Anterior cingulate cortex (tissue), 58 donors: Measurements from ENCODE around the gene LIPE.
A peak's percentile ranks its signal among the peaks of the same experiment; 100 is the strongest.

Experiments used
- DNase-seq, 58 donors: peaks; one replicate each; lab custom pipeline; 2025; lab: John Stamatoyannopoulos, UW

The LIPE gene

DNA sequence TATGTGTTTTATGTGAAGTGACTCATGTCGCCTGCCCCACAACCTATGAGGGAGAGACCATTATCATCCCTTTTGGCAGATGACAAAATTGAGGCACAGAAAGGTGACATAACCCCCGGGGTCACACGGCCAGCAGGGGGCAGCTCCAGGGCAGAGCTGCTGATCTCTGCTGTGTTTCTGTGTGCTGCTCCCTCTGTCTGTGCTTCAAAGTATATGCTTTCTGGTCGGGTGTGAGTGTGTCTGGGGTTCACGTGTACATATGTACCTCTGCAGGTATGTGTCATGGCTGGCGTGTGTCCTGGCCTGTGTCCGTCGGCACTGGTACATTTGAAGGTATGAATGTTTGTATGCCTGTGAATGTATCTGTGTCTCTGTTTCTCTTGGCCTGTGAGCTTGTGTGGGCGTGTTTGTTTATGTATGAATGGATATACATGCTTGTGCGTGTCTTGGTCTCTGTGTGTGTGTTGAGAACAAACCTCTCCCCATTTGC, 7.1 kb downstream of the LIPE start:
- DNase-seq = peak in 8 of 58 donors; percentile 10 to 50 (median 24)

GRCh38 chr19:42419309-42419708, 7.9 kb downstream of the LIPE start:
- no peak for DNase-seq

- DNase-seq = peak in 49 of 58 donors; percentile 14 to 91 (median 70)
These were observed 14.5 kb downstream of the LIPE start for GRCh38 chr19:42412661-42413076.

- peak in 50 of 58 donors; percentile 13 to 91 (median 70) for DNase-seq
These were observed 15.0 kb downstream of the LIPE start for GRCh38 chr19:42412227-42412626.

- no peak for DNase-seq
These were observed 15.5 kb downstream of the LIPE start for GRCh38 chr19:42411581-42412178.

DNA sequence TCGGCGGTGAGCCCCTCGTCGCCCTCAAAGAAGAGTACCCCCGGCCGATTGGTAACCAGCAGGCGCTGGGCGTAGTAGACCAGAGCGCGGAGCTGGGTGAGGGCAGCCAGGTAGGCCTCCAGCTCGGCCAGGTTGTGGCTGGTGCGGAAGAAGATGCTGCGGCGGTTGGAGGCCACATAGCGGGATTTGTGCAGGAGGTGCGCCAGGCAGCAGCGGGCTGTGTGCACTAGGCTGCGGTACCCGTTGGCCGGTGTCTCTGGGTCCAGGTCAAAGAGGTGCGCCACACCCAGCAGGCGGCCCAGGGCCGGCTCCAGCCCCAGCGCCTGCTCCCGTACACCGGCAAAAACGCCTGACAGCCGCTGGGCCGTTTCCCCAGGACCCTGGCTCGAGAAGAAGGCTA, 16.8 kb downstream of the LIPE start:
- DNase-seq = no peak

DNA sequence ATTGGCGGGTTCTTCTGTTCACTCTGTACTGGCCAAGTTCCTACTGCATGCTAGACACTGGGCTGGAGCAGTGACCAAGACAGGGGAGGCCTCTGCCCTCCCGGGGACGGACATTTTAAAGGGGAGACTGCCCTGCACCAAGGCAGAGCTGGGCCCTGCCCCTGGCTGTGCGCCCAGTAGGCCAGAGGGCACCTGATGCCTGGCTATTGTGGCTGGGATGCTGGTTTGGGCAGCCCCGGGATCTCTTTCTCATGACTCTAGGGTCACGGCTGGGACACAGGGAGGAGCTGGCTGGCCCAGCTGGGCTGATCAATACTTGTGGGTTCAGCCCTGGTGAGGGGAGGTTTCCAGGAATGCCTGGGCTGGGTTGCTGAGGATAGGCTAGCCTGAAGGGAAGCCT, 17.7 kb downstream of the LIPE start:
- DNase-seq = peak in 5 of 58 donors; percentile 10 to 31 (median 22)

DNA sequence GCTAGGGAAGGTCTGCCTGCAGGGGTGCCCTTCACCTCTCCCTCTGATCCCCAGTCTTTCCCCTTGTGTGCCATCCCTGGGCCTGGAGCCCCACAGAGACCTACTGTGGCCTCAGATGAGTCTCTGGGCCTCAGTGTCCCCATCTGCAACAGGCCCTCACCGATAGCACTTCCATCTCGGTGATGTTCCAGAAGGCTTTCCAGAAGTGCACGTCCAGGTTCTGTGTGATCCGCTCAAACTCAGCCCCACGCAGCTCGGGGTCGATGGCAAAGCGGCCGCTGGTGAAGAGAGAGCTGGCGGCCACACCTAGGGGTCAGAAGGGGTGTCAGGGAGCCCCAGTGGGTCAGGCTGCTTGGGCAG, 19.4 kb downstream of the LIPE start:
- DNase-seq = no peak

DNA sequence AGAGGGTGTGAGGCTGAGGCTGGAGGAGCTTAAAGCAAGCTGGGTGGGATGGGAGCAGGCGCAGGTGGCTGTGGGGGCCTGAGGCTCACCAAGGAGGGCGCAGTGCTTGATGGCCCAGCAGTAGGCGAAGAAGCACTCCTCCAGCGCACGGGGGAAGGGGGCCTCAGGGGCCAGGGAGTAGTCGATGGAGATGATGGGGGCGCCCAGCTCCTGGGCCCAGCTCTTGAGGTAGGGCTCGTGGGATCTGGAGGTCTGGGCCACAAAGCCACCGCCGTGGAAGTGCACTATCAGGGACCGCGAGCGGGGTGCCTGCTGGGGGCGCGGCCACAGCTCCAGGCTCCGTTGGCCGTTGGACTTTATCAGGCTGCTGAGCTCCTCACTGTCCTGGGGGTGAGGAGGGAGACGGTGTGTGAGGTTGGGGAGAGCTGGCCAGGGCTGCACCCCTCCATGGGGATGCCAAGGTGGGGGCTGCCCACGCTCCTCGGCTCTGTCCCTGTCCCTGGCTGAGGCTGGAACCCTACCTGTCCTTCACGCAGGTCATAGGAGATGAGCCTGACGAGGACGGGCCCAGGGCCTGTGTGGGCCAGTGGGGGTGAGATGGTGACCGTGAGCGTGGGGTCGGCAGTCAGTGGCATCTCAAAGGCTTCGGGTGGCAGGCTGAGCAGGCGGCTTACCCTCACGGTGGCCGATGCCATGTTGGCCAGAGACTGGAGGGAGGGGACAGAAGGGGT, 19.9 kb downstream of the LIPE start:
- no peak for DNase-seq

DNA sequence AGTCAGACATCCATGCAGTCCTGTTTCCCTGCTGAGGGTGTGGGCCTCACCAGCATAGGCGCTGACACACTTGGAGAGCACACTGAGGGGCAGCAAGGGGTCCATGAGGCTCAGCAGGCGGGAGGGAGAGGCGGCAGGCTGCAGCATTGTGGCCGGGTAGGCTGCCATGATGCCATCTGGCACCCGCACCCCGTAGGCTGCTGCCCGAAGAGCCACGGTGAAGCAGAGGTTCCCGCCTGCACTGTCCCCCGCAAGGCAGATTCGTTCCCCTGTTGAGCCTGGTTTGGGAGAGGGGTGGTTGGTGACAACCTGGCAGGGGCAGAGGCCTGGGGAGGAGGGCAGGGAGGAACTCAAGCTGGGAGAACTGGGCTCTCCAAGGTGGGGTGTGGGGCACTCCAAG, 21.1 kb downstream of the LIPE start:
- DNase-seq = no peak

DNA sequence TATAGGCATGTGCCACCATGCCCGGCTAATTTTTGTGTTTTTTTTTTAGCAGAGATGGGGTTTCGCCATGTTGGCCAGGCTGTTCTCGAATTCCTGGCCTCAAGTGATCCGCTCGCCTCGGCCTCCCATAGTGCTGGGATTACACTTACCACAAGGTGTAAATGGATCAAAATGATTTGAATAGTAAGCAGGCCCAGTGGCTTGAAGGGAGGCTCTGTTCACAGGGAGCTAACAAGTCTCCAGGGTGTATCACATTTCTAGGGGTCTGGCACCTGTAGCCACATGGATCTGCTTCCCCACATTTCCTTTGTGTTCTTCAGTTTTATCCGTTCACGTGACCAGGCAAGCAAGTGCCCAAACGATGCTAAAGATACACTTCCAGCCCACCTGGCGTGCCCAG, 23.6 kb downstream of the LIPE start:
- no peak for DNase-seq

DNA sequence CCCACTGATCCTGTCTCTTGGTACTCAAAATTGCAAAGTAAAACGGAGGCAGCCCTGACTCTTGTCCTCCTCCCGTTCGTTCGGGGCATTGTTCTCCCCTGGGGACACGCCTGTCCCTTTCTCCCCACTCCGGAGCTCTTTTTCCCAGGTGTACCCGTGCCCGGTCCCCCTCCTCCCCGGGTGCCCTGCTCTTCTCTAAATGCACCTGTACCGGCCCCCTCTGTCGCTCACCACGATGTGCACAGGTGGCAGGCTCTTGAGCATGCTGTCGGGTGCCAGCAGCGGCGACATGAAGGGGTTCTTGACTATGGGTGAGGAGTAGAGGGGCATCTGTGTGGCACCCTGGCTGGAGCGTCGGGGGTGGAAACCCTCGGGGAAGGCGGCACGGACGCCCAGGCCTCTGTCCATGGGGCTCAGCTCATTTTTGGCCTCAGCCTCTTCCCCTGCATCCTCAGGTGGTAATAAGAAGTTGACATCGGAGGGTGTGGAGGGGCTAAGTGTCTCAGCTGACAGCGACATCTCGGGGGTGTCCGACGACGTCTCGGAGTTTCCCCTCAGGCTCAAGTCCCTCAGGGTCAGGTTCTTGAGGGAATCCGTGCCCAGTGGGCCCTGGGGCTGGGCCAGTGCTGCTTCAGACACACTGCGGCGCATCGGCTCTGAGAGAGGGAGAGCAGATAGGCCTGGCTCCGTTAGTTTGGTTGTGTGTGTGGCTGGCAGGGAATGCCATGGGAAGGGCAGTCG, 24.6 kb downstream of the LIPE start:
- no peak for DNase-seq

- peak in 56 of 58 donors; percentile 15 to 89 (median 59) for DNase-seq
These were observed 25.6 kb downstream of the LIPE start for GRCh38 chr19:42401365-42402303.

DNA sequence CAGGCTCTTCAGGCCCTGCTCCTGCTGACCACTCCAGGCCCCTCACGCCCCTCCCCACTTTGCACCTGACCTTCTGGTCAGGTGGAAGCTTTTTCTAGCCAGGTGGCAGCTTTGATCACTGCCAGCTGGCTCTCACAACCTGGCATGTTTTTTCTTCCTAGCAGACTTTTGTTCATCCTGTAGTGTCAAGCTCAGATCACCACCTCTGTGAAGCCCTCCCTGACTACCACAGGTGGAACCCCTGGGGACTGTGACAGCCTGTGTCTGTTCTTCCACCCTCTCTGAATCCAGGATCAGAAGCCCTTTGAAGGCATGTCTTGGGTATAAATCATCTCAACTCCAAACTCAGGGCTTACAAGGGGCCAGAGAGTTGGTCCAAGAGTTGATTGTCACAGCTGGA, 26.8 kb downstream of the LIPE start:
- no peak for DNase-seq

GRCh38 chr19:42397263-42398166, 29.7 kb downstream of the LIPE start:
- DNase-seq = peak in 3 of 58 donors; percentile 48 to 58 (median 54)

DNA sequence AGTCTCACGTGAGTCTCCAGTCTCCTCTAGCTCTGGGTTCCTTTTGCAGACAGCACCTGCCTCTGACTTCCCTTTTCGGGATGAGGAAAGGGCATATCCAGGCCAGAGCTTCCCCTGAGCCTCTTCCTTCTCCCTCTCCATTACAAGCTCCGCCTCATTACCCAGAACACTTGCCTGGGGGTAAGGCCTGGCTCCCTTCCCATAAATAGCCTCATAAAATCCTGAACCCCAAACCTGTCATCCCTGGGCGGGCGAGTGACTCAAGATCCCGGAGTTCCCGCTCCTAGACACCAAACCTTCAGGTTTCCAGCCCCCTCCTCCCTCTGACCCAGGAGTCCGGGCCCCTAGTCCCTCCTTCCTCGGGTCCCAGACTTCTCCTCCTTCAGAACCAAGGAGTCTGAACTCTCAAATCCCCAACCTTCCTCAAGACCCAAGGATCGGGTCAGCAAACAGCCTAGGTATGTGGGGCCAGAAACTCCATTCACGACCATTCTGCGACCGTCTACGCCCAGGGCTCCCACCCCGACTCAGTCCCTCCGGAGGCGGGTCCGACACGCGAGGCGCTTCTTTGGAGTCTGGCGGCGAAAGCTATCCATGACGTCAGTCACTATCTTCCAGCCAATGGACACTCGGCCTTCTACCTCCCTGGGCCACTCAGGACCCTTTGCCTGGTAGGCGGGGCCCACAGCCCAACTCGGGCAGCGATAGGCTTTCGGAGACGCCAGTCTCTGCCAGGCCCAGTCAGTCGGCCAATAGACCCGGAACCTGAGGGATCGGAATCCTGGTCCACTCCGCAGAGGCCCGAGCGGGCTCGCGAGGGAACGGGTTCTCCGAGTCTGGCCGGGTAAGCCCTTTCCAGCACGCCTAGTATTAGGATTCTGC, 30.6 kb downstream of the LIPE start:
- DNase-seq = peak; percentile 84 to 99 (median 97)

GRCh38 chr19:42394751-42395150, 32.4 kb downstream of the LIPE start:
- DNase-seq = no peak

- DNase-seq = no peak
These were observed 35.0 kb downstream of the LIPE start for GRCh38 chr19:42392165-42392564.
